ENCODE results near the gene PDCD6IP.
"Not testable (repeated sequence)": the region's sequence is repeated elsewhere in the genome, so short reads cannot be mapped to it uniquely, and the experiment has no call there.

Gene PDCD6IP

DNA sequence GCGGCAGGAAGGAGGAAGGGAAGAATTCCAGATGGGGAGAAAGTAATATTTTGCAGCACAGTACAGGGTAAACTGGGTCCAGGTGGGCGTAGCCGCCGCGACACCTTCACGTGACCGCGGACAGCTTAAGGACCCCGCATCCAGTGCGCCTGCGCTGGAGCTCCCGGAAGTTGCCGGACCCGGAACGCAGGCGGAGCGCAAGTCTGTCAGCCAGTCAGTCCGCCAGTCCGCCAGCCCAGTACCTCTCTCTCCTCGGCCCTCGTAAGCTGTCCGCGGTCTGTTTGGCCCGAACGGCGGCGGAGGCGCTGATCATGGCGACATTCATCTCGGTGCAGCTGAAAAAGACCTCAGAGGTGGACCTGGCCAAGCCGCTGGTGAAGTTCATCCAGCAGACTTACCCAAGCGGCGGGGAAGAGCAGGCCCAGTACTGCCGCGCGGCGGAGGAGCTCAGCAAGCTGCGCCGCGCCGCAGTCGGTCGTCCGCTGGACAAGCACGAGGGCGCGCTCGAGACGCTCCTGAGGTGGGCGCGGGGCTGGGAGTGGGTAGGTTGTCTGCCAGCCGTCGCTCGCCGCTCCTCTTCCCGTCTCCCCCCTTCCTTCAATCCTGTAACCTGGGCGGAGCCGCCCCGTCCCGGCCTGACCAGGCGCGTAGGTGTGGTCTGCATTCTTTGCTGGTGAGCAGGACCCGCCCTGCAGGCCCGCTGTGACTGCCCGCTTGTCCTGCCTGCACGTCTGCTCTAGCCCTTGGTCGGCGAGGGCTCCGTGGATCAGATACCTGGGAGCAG lies at the start of gene PDCD6IP:
Gene PDCD6IP (plus strand): TSS at position 213 of the 784 bp plus-strand sequence. CDS start 99 bp downstream, at position 312.
- peak within 1 kb of the TSS; percentile 93 for H3K4me3 ChIP-seq (ENCODE audit: low read depth, low read length)
- TF ChIP-seq CTCF (IDR thresholded peaks at IDR 0.05; ENCODE audit: control insufficient read depth, extremely low read depth, insufficient read depth), result 0 out of 2 replicates have a peak, but pooled peaks have one; percentile 12
- DNase-seq (ENCODE audit: low read depth), result peak; percentile 82

- H3K4me3 ChIP-seq (ENCODE audit: low read depth, low read length), result no peak overlapping the region
- DNase-seq (ENCODE audit: low read depth), result no peak
- TF ChIP-seq CTCF (IDR thresholded peaks at IDR 0.05; ENCODE audit: control insufficient read depth, extremely low read depth, insufficient read depth), result no peak
These were observed 48.8 kb upstream of the PDCD6IP start for GRCh38 chr3:33749546-33750210.

- no peak overlapping the region for H3K4me3 ChIP-seq (ENCODE audit: low read depth, low read length)
- DNase-seq (ENCODE audit: low read depth), result no peak
- TF ChIP-seq CTCF (IDR thresholded peaks at IDR 0.05; ENCODE audit: control insufficient read depth, extremely low read depth, insufficient read depth), result no peak
These were observed 48.2 kb upstream of the PDCD6IP start for GRCh38 chr3:33750211-33750548.

- TF ChIP-seq CTCF (IDR thresholded peaks at IDR 0.05; ENCODE audit: control insufficient read depth, extremely low read depth, insufficient read depth), result no peak
- DNase-seq (ENCODE audit: low read depth), result no peak
- H3K4me3 ChIP-seq (ENCODE audit: low read depth, low read length), result no peak overlapping the region
These were observed 47.1 kb upstream of the PDCD6IP start for GRCh38 chr3:33751336-33751735.

GRCh38 chr3:33754391-33754790 lies 44.0 kb upstream of the PDCD6IP start:
- not testable (repeated sequence) for H3K4me3 ChIP-seq (ENCODE audit: low read depth, low read length); DNase-seq (ENCODE audit: low read depth)

DNA sequence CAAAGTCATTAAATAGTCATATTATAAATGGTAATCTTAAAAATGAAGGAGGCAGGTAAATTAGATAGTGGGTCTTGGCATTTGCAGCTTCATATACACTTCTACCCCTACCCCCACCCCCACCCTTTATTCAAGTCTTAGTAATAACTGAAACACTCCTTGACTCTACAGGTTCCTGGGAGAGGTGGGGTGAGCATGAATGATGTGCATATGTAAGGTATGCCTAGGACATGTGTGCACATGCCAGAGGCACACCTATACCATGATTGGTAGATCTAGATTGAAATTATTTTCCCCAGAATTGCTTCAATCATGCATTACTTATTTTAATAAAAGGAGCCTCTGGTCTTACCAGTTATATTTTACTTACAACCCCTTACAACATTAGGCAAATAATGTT lies 40.1 kb upstream of the PDCD6IP start:
- TF ChIP-seq CTCF (IDR thresholded peaks at IDR 0.05; ENCODE audit: control insufficient read depth, extremely low read depth, insufficient read depth), result no peak
- no peak overlapping the region for H3K4me3 ChIP-seq (ENCODE audit: low read depth, low read length)
- no peak for DNase-seq (ENCODE audit: low read depth)

DNA sequence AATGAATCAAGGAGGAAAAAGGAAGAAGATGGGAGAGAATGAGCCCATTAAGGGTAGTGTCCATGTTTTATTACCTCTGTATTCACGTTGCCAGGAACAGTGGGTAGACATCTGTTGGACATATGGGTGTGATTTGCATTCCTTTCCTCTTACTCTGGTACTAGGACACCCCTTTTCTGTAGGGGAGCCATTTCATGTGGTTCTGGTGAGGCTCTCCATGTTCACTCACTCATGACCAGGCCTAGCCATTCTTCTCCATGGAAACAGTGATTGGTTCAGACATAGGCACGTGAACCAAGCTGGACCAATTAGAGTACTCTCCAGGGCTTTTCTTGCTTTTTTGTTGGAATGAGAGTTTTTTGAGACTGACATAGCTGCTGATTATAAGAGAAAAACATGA lies 39.6 kb upstream of the PDCD6IP start:
- no peak for DNase-seq (ENCODE audit: low read depth)
- no peak for TF ChIP-seq CTCF (IDR thresholded peaks at IDR 0.05; ENCODE audit: control insufficient read depth, extremely low read depth, insufficient read depth)
- no peak overlapping the region for H3K4me3 ChIP-seq (ENCODE audit: low read depth, low read length)

Data from LNCaP clone FGC (cell line).